Limb (tissue), 2 donors: Measurements from ENCODE around the gene WIPI1.
A peak's percentile ranks its signal among the peaks of the same experiment; 100 is the strongest.

Source experiments
- DNase-seq, 2 donors: peaks; one replicate each; pipeline ENCODE4 v3.0.0-alpha.2; 2016; ENCODE audit errors: extremely low spot score in 2 of 2

WIPI1 gene

DNA sequence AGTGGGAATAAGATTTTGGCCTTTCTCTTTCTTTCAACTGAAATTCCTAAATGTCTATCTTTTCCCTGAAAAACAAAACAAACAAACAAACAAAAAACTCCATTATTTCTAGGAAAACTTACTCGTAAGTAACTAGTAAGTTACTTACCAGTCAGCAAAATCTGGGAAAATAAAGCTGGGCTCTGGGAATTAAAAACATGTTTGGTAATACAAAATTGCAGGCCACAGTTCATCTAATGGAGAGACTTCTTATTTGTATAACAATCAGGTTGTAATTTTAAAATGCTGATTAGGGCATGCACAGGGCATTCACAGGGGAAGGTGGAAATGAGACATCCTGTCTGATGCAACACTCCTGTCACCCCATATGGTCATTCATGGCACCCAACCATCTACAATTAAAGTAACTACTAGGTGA is 3.8 kb upstream of the WIPI1 start:
- DNase-seq: no peak

DNA sequence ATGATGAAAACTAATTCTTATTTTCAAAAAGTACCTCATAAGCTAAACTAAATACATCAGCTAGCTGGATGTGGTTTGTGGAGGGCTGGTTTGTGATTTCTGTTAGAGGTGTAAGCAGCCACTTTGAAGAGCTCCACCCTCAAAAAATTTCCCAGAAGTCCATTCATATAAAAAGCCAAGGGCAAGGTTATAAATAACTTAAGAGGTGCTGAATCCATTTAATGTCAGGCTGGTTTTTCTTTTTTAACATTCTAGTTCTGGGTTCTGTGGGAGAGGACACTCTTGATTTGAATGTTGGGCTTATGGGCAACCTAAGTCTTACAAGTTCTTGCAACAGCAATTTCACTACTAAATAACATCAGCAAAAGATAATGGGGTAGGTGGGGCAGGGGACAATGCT is 3.4 kb upstream of the WIPI1 start:
- no peak for DNase-seq

DNA sequence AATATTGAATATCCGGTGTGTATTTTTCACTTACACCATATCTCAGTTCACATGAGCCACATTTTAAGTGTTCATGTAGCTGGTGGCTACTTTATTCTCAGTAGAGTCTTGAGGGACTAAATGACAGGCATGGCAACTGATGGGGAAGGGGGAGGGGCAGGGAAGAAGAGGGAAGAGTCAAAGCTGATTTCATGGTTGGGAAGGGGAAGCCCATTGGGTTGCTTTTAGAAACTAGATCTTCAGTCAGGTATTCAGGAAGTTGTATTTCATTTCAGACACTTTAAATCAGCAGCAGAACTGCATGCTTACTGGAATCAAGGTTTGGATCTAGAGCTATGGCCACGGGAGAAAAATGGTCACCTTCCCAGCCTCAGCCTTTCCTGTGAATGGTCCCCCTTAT is 2.9 kb upstream of the WIPI1 start:
- DNase-seq: no peak

DNA sequence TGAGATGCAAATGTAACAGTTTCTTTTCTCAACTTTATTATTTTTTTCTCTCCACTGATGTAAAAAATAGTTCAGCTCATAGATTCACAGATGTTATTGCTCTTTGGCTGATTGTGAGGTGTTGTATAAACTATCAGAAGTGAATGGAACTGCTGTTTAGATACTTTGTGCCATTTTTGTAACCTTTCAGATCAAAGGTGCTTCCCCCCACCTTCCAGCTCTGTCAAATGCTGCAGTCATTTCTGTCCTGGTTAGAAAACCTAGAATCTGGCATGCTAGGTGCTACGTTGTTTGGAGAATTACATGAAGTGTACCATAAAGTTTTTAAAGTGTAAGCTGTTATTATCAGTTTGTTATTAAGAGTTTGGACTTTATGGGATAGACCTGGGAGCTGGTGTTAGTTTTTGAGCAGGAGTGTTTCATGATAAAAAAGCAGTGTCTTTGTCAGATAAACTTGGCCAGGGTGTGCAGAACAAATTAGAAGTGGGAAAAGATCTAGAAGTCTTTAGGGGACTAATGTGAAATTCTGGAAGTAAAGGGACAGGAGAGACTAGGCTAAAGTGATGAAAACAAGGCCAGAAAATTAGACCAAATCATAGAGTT is 1.8 kb upstream of the WIPI1 start:
- DNase-seq: no peak

DNA sequence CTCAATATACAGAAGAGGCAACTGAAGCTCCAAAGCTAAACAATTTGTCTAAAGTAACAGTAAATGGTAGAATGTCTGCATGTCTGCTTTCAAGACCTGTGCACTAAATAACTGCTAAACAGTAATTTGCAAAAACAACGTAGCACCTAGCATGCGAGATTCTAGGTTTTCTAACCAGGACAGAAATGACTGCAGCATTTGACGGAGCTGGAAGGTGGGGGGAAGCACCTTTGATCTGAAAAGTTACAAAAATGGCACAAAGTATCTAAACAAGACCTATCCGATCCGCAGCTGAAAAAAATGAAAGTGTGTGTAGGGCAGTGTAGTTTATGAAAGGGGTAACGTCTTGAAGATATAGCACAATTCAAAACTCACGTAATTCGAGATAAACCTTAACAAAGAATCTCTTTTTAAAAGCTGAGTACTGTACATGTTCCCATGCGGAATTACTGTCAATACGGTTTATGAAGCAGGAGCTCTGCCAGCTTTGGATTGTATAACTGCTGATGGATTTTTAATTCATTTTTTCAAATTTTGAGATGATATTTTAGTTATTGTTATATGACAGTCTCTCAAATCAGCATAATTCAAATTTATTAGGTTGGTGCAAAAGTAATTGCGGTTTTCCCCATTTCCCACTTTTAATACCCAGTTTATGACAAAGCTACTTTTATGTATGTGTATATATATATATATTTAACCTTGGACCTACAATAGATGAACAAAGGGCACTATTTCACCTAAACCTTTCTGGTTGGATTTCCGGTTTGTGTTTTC is 1.2 kb upstream of the WIPI1 start:
- no peak for DNase-seq

DNA sequence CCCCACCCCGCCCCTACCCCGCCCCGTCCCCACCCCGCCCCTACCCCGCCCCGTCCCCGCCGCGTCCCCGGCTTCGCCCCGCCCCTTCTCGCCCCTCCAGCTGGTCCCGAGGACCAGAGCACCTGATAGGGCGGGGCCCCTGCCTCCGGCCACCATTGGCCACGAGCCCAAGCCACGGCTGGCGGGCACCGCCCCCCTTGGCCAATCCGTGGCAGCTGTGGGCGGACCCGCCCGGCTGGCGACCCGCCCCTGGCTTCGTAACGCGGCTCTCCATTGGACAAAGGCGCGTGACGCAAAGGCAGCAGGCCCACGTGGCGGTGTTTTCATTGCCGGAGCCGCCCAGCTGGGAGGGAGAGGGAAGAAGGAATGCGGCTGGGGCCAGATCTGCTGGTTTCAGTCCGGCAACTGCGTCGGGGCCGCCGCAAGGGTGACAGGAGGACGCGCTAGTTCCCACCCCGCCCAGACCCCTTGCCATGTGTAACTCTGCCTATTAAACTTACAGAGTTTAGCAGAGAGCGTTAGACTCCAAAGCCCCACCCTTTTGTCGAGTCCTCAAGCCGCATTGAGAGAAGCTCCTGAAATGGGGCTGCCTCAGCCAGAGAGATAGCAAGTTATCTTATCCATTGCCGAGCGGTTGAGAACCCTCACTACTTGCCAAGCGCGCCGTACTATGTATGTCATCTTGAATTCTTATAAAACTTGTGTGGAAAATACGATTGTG is 403 bp upstream of the WIPI1 start:
- peak; percentile 98 to 100 for DNase-seq

DNA sequence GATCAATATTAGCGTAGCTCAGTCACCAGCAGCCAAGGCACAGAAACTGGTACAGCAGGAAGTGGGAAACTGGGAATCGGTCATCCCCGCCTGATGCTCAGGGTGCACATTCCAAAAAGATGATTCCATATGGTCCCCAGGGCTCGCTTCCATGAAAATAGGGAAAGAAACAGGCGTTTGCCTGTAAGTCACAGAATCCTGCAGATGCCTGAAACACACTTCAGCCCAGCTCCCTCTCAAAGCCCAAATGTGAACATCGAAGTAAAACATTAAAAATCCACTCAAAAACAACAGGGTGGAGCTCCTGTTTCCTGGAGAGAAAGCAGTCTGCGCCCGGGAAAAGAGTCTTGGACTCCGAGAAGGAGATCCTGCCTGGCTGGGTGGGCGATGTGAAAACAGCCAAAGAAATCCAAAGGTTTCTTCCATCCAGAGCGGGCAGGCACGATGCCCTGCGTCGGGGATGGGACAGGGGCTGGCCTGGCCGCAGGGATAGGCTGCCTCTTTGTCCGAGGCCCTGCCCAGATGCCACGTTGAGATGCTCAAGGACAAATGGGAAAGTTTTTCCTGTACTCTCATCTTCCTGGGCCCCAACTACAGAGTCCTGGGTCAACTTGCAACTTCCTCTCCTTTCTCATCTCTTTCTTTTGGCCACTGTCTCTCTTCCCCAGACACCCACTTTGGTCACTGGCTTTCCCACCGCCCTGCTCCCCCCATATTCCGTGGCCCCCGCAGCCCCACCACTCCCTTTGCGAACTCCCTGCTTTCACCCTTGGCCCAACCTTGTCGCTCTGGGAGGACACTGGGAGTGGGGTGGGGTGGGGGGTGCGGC is 743 bp downstream of the WIPI1 start:
- DNase-seq: peak; percentile 58 to 70

DNA sequence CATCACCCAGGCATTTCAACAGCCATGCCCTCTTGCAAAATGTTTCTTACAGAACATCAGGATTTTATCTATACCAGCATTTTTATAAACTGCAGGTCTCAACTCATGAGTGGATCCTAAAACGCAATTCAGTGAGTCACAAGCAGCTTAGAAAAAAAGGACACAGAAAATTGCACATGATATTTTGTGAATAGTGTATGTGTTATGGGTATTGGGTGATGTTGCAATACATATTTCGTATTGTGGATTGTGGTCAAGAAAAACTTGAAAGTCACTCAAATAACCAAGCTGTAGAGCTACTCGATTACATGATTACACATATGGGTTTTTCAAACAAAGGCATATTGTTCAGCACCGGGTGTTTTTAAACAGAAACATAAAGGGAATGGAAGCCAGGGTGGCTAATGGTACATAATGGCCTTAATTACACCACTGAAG is 1.4 kb downstream of the WIPI1 start:
- DNase-seq: no peak

DNA sequence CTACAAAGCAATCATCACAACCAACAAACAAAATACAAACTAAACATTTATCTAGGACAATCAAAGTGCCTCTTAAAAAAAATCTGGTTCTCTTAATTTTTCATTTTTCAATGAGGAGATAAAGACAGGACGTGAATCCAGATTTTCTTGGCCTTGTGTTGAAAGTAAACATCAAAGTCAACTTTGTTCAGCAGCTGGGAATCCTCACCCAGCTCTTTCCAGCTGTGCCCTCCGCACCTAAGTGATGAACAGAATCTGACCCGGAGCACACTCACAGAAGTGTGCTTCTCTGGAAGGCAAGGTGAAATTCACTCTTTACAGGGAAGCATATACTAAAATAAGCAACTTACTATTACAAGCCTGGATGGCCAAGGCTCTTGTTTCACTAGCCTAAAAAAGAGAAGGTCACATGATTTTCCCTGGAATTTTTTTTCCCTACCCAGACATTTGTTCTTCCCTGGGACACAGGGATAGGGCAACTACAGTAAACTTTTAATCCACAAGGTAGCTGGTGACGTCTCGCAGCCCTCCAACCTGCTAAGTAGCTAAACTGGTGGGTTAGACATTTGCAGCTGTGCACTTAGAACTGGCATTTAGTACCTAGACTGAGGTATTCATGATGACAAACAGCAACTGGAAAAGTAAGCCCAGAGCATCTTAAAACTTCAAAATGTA is 3.2 kb downstream of the WIPI1 start:
- DNase-seq: no peak

DNA sequence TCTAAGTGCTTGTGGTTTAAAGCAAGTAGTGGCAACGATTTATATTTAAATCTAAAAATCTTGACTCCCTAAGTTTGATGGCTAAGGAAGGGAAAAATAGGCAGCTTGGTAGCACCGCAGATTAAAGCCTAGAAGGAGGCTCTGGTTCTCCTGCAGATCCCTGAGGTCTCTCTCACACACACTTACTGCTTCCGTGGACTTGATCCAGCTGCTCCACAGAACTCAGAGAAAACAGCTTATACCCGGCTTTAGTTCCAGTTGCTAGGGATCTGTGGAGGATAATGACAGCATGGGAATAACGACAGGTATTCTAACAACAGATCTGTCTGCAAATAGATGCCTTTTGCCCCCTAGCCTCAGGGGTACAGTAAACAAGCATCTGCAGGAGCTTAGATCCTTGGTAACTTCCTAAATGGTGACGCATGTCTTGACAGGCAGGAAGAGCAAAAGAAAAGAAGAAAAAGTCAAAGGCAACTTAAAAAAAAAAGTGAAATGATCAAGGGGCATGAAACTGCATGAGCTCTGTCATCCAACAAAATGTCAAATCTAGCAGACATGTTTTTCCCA is 4.5 kb downstream of the WIPI1 start:
- DNase-seq: no peak

DNA sequence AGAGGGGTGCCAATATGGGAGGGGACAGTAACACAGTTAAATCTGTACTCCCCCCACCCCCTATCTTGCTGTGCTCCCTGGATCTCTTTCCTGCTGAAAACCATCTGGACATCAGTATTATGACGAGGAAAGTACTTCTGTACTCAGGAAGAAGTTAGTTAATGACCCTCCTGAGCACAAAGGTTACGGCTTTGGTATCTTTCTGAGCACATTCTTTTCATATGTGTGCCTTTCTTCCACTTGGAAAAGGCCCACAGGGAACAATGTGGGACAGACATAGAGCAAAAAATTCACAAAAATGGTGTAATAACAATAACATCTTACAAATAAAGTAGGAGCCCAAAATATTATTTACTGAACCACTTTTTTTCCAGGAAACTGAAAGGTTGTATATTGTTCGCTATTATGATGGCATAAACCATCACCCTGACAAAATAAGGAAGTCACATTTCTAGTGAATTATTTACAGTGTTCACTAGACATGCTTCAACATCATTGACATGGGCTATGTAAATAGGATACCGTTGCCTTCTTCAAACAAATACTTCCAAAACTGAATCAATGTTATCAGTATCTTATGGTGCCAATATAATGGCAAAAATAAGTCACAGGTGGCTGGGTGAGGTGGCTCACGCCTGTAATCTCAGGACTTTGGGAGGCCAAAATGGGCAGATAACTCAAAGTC is 5.5 kb downstream of the WIPI1 start:
- no peak for DNase-seq

DNA sequence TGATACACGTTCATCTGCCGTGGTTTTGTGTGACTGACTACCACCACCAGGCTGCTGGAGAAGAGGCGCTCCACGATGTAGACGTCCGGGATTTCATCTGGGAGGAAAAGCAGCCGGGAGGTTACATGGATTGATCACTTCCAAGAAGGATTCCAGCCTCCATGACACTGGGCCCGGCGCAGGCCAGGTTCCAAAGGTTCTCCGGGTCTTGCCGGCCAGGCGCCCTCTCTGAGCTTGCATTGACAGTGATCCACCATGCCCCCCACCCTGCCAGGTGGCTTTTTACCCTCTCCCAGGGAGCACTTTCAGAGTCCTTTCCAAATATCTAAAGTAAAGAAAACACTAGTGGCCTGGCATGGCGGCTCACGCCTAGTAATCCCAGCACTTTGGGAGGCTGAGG is 6.5 kb downstream of the WIPI1 start:
- DNase-seq: no peak

DNA sequence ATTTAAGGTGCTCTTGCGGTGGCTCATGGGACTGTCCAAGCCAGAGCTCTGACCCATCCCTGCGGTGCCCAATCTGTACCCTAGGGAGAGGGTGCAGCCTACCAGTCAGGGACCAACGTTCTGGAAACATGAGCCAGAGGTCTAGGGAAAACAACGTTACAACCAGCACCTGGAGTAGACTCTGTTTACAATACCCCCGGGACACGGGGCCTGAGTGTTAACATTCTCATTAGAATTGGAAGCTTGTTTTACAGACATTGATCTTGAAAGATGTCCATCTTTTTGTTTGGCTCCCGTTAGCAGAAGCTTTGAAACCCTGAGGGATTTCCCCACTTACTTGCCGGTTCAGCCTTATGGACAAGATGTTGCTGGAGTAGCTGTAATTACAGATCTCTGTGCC is 6.9 kb downstream of the WIPI1 start:
- DNase-seq: no peak

DNA sequence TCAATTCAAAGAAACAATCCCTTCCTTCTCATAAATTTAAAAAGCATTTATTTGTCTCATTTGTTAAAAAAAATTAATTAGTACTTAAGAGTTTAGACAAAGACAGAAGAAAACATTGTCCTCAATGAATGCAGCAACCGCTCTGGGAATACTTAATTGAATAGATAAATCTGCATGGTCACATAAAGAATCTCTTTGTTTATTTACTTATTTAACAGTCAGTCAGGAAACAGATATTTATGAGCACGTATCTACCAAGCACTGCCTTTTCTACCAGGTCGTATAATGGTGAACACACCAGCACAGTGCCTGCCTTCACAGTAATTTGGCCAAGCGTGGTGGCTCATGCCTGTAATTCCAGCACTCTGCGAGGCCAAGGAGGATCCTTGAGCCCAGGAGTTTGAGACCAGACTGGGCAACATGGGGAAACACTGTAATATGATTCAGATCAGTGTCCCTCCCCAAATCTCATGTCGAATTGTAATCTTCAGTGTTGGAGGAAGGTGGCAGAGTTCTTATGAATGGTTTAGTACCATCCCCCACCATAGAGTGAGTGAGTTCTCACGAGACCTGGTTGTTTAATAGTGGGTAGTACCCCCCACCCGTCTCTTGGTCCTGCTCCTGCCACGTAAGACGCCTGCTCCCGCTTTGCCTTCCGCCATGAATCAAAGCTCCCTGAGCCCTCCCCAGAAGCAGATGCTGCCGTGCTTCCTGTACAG is 8.1 kb downstream of the WIPI1 start:
- DNase-seq: no peak

DNA sequence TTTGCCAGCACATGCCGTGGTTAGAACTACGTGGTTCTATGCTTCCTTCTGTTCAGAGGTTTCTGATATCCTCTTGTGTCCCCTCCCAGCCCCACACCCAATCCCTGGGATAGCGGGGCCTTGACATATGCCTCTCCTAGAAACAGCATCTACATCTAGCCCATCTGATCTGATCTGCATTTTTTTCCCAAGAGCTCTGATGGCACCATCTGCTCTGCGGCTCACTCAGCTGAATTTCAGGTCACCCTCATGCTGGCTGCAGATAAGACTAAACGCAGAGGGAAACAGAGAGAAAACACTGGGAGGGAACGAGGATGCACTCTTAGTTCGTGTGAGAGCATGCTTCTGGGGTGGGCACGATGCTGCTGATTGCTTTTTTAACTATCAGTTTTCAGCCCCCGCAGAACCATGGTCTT is 10.7 kb downstream of the WIPI1 start:
- DNase-seq: no peak

DNA sequence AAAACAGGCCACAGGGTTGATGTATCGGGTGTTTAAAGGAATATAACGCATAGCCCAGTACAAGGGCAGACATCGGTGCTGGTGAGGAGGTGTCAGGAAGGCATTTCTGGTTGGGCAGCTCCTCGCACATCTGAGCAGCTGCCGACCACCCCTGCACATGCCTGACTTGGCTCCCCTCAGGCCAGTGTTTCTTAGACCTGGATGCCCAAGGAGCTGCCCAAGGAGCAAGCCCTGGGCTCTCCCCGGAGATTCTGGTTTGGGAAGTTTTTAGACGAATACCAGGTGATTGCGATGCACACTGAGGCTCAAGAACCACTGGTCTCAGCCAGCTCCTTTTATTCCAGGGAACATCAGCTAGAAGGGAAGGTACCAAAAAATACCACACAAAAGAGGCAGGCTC is 11.6 kb downstream of the WIPI1 start:
- DNase-seq: no peak

DNA sequence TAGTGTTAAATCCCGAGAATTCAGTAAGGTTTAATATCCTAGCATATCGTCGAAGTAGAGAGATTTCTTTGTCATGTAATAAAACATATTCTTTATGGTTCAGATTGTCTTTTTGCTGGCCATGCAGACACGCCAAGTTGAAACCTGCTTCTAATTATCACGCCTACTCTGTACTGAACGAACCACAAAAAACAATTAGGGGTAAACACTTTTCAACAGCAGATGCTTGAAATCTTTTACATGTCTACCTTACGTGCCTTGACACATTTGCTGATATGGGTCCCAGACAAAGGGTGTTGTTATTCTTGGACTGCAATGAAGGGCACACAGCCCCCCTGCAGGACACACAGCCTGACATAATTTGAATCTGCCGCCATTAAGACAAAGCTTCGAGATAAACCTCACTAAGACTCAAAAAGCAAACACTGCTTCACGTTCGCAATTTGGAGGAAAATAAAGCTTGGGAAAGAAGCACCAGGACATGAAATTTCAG is 13.3 kb downstream of the WIPI1 start:
- DNase-seq: no peak

DNA sequence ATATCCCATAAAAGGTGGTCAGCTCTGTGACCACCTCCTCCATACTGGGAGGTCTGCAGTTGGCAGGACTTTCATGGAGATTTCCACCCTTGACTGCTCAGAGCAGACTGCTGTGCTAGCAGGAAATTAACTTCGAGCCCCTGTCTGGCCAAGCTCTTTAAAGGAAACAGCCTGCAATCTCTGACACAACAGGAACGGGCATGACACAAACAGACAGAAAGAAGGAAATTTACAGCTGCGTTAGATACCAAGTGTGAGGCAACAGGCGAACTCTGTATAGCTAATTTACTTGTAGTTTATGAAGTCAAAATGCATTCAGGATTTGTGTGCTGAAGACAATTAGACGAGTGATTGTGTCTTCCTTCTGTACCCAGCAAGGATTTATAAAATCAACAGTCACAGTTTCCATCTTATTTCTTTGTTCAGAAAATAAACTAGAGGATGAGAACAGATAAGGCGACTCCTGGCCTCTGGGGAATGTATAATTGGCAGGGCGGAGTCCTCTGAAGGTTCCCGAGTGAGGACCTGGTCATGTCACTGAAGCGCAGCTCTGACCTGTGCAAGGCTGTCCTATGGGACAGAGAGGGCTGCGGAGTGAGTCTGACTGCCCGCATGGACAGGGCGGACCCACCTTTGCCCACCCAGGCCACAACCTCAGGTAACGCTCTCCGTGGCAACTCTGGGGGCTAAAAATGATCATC is 16.1 kb downstream of the WIPI1 start:
- no peak for DNase-seq

DNA sequence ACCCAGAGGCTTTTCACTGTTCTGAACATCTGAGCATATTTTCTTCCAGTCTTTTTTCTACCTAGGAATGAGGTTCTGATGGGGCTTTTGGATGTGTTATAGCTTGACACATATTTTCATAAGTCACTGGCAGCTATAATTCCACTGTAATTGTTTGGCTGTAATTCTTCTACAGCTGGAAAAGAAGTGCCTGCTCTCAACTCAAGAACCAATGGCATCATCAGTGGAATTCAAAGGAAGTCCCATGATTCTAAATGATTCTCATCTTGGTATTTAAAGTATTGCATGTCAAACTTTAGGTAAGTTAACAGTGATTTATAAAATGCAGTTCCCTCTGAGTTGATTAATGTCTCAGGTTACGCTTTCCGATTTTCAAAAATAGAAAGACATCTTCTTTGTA is 16.8 kb downstream of the WIPI1 start:
- DNase-seq: no peak
